CD4-positive, alpha-beta memory T cell (primary cell): ENCODE results near the gene NAGA. TPM values are rescaled to one million over a fixed set of nuclear protein-coding genes. Genes with fewer than 3 reads are reported as not detected.

Source experiments
- CTCF ChIA-PET: fragments of 350-600 bp; sonication (Branson Sonifier 250); formaldehyde crosslinking; loops from one replicate; lab custom pipeline; 2021; ENCODE audit warnings: inconsistent platforms; ENCODE audit not compliant: partially characterized antibody; lab: Charles Lee
- POLR2A ChIA-PET: fragments of 350-600 bp; sonication (Branson Sonifier 250); formaldehyde crosslinking; loops from one replicate; lab custom pipeline; 2021; ENCODE audit not compliant: partially characterized antibody; lab: Charles Lee
- DNase-seq, 5 donors: peaks; one replicate each; pipeline versions ENCODE4 v3.0.0 to v3.0.0-alpha.2; 2020 to 2022; ENCODE audit warnings: mixed read lengths in 1 of 5
- H3K27ac ChIP-seq: one replicate; pipeline ENCODE4 v1.7.0; 2013; ENCODE audit warnings: low read depth, low read length
- H3K27me3 ChIP-seq: 2 replicates; pipeline ENCODE4 v1.7.0; 2013; ENCODE audit warnings: mild to moderate bottlenecking, low read length, moderate library complexity; ENCODE audit not compliant: insufficient read depth
- H3K36me3 ChIP-seq: 2 replicates; pipeline ENCODE4 v1.7.0; 2013; ENCODE audit warnings: mild to moderate bottlenecking, low read length, moderate library complexity; ENCODE audit not compliant: insufficient read depth
- H3K4me1 ChIP-seq: 2 replicates; pipeline ENCODE4 v1.7.0; 2013; ENCODE audit warnings: mild to moderate bottlenecking, low read length, moderate library complexity; ENCODE audit not compliant: insufficient read depth
- H3K4me3 ChIP-seq, 2 donors: one replicate each; pipeline ENCODE4 v1.7.0; 2013; ENCODE audit warnings: low read length in 2 of 2, mild to moderate bottlenecking in 1 of 2
- H3K9me3 ChIP-seq, 2 donors: one replicate each; pipeline ENCODE4 v1.7.0; 2013; ENCODE audit warnings: low read length in 2 of 2, control low read depth in 1 of 2; ENCODE audit not compliant: control insufficient read depth in 1 of 2
- H3K27ac Mint-ChIP-seq, 7 donors: one replicate each; pipeline ENCODE4 v1.8.0; 2020 to 2021; ENCODE audit warnings: mixed read lengths in 7 of 7, mild to moderate bottlenecking in 6 of 7, inconsistent platforms in 3 of 7, moderate library complexity in 3 of 7
- H3K27me3 Mint-ChIP-seq, 2 donors: one replicate each; pipeline ENCODE4 v1.8.0; 2020 to 2021; ENCODE audit warnings: mixed read lengths in 2 of 2
- H3K36me3 Mint-ChIP-seq, 2 donors: one replicate each; pipeline ENCODE4 v1.8.0; 2020 to 2021; ENCODE audit warnings: mixed read lengths in 2 of 2, inconsistent platforms in 1 of 2, mild to moderate bottlenecking in 1 of 2
- H3K4me1 Mint-ChIP-seq, 4 donors: one replicate each; pipeline ENCODE4 v1.8.0; 2020 to 2021; ENCODE audit warnings: mixed read lengths in 4 of 4, mild to moderate bottlenecking in 1 of 4
- H3K4me3 Mint-ChIP-seq, 8 donors: one replicate each; pipeline ENCODE4 v1.8.0; 2020 to 2021; ENCODE audit warnings: mixed read lengths in 8 of 8, mild to moderate bottlenecking in 7 of 8, moderate library complexity in 6 of 8, inconsistent platforms in 3 of 8
- H3K9me3 Mint-ChIP-seq, 8 donors: one replicate each; pipeline ENCODE4 v1.8.0; 2020 to 2021; ENCODE audit warnings: mixed read lengths in 8 of 8, mild to moderate bottlenecking in 5 of 8, inconsistent platforms in 3 of 8, moderate library complexity in 1 of 8
- intact Hi-C: fragments of 100-400 bp; cut with micrococcal nuclease; formaldehyde crosslinking; loops from one replicate; pipeline ENCODE4 v1.15.1; 2023
- polyA plus RNA-seq, 2 donors: library from polyadenylated mRNA; unstranded; fragments of 300-500 nt; fragmentation: Illumina TruSeq; gene quantifications; one replicate each; pipeline ENCODE4 v1.2.3, GENCODE V29; 2021
- total RNA-seq, 2 experiments: library from RNA; stranded (reverse); gene quantifications; one replicate each; pipeline ENCODE4 v1.2.3, GENCODE V29; 2021

Gene NAGA
- total and polyA plus RNA-seq, 4 experiments from 2014 or later: 13.9 to 25.4 (median 16.3) TPM

DNA sequence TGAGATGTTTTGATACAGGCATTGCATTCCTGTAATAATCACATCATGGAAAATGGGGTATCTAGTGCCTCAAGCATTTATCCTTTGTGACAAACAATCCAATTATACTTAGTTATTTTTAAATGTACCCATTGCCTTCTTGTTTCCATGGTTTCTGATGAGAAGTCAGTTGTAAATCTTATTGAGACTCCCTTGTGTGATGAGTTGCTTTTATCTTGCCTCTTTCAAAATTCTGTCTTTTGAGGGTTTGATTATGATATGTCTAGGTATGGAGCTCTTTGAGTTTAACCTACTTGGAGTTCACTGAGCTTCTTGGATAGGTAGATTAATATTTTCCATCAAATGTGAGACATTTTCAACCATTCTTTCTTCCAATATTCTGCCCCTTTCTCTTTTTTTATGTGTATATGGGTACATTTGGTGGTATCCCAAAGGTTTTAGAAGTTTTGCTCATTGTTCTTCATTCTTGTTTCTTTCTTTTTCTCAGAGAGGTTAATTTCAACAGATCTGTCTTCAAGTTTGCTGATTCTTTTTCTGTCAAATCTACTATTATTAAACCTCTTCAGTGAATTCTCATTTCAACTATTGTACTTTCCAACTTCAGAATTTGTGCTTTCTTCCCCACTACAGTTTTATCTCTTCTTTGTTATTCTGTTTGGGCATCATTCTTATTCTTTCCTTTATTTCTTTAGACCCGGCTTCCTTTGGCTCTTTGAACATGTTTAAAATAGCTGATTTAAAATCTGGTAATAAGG, 13.7 kb downstream of the NAGA start:
- Mint-ChIP-seq H3K36me3 (peaks cover 26 to 41% of the 10 kb centered on the region in 2 donors), H3K27me3 (no peaks in the 10 kb centered on the region), H3K9me3 (peaks cover 0 to 17% (median 11%) of the 10 kb centered on the region in 8 donors), H3K27ac (no peak overlapping the region), H3K4me1 (no peaks in the 10 kb centered on the region), H3K4me3 (no peak overlapping the region)
- no peaks in the 10 kb centered on the region for H3K4me1 ChIP-seq
- no peak overlapping the region for H3K27ac ChIP-seq
- peaks cover 0 to 3% of the 10 kb centered on the region in 2 donors for H3K9me3 ChIP-seq
- CTCF ChIA-PET: no interaction called here
- H3K27me3 ChIP-seq: no peaks in the 10 kb centered on the region
- H3K4me3 ChIP-seq: no peak overlapping the region
- no peak for DNase-seq
- H3K36me3 ChIP-seq: peaks cover 25% of the 10 kb centered on the region
- POLR2A ChIA-PET: no interaction called here
- intact Hi-C loops: no loop called here

DNA sequence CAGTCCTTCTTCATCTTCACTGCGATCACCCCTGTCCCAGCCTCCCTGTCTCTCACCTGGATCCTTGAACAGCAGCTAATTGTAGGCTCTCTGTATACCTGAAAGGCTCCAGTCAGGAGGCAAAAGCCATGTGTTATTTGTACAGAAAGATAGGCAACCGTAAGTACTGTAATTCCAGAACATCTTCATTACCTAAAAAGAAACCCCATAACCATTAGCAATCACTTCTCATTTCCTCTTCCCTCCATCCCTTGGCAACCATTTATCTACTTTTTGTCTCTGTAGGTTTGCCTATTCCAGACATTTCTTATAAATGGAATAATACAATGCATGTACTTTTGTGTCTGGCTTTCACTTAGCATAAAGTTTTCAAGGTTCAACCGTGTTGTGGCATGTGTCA, 17.8 kb downstream of the NAGA start:
- Histone ChIP-seq H3K27me3 (no peaks in the 10 kb centered on the region), H3K4me3 (no peak overlapping the region), H3K9me3 (peaks cover 0 to 3% of the 10 kb centered on the region in 2 donors), H3K27ac (no peak overlapping the region), H3K36me3 (no peaks in the 10 kb centered on the region), H3K4me1 (no peaks in the 10 kb centered on the region)
- DNase-seq: no peak
- Mint-ChIP-seq H3K4me3 (no peak overlapping the region), H3K27ac (peak overlapping the region in 1 of 7 donors; percentile 69), H3K36me3 (peaks cover 8 to 9% of the 10 kb centered on the region in 2 donors), H3K9me3 (peaks cover 0 to 15% (median 9%) of the 10 kb centered on the region in 8 donors), H3K27me3 (no peaks in the 10 kb centered on the region), H3K4me1 (no peaks in the 10 kb centered on the region)
- CTCF ChIA-PET: no interaction called here
- POLR2A ChIA-PET: no interaction called here
- intact Hi-C loops: no loop called here

DNA sequence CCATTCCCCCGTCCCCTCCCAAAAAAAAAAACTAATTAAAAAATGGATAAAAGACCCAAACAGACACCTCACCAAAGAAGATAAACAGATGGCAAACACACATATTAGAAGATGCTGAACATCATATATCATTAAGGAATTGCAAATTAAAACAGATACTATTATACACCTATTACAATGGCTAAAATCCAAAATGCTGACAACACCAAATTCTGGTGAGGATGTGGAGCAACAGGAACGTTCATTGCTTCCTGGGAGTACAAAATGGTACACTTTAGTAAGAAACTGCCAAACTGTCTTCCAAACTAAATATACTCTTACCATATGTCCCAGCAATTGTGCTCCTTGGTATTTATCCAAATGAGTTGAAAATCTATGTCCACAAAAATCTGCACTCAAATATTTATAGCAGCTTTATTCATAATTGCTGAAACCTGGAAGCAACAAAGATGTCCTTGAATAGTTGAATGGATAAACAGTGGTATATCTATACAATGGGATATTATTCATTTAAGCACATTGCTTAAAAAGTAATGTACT, 19.9 kb downstream of the NAGA start:
- POLR2A ChIA-PET: no interaction called here
- no peak overlapping the region for H3K27ac Mint-ChIP-seq
- no peaks in the 10 kb centered on the region for H3K27me3 ChIP-seq

DNA sequence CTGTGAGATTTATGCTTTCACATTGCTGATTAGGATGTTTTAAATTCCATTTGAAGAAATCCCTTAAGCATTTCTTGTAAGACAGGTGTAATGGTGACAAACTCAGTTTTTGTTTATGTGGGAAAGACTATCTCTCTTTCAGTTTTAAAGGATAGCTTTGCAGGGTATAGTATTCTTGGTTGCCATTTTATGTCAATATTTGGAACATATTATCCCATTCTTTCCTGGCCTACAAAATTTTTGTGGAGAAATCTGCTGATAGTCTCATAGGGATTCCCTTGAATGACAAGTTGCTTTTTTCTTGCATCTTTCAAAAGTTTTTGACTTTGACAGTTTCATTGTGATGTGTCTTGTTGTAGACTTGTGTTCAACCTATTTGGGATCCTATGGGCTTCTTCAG, 28.8 kb downstream of the NAGA start:
- Histone ChIP-seq H3K27me3 (no peaks in the 10 kb centered on the region), H3K4me1 (no peaks in the 10 kb centered on the region), H3K4me3 (no peak overlapping the region), H3K9me3 (peaks cover 0 to 7% of the 10 kb centered on the region in 2 donors), H3K27ac (no peak overlapping the region), H3K36me3 (no peaks in the 10 kb centered on the region)
- ChIA-PET POLR2A (no interaction called here), CTCF (interaction anchor here (0.7 to 1.4 kb wide), 2 partner anchors 260 to 403 kb away, joined by 3 read pairs; no protein-coding TSS in a partner anchor)
- H3K27ac Mint-ChIP-seq: peak overlapping the region in 1 of 7 donors; percentile 47
- H3K27me3 Mint-ChIP-seq: no peaks in the 10 kb centered on the region
- no peak for DNase-seq
- H3K36me3 Mint-ChIP-seq: peaks cover under 1 to 5% of the 10 kb centered on the region in 2 donors
- H3K4me1 Mint-ChIP-seq: peaks cover 0 to 1% (median 0%) of the 10 kb centered on the region in 4 donors
- H3K9me3 Mint-ChIP-seq: peaks cover 0 to 18% (median 16%) of the 10 kb centered on the region in 8 donors
- no peak overlapping the region for H3K4me3 Mint-ChIP-seq
- intact Hi-C loops: no loop called here

More for the DNA sequence above, 19.9 kb downstream of the NAGA start:
- DNase-seq: no peak
- intact Hi-C loops: no loop called here
- Mint-ChIP-seq H3K36me3 (no peaks in the 10 kb centered on the region), H3K9me3 (no peaks in the 10 kb centered on the region), H3K4me3 (no peak overlapping the region), H3K27me3 (no peaks in the 10 kb centered on the region), H3K4me1 (no peaks in the 10 kb centered on the region)
- H3K36me3 ChIP-seq: no peaks in the 10 kb centered on the region
- H3K4me3 ChIP-seq: no peak overlapping the region
- CTCF ChIA-PET: no interaction called here
- no peaks in the 10 kb centered on the region for H3K9me3 ChIP-seq
- no peaks in the 10 kb centered on the region for H3K4me1 ChIP-seq
- no peak overlapping the region for H3K27ac ChIP-seq

DNA sequence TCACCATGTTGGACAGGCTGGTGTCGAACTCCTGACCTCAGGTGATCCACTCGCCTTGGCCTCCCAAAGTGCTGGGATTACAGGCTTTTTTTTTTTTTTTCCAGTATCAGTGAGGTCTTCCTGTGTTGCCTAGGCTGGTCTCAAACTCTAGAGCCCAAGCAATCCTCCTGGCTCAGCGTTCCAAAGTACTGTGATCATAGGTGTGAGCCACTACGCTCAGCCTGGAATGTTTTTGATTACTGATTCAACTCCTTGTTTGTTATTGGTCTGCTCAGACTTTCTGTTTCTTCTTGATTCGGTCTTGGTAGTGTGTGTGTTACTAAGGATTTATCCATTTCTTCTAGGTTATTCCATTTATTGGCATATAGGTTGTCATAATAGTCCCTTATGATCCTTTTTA, 31.3 kb downstream of the NAGA start:
- Mint-ChIP-seq H3K4me1 (peaks cover 0 to 1% (median 0%) of the 10 kb centered on the region in 4 donors), H3K27me3 (no peaks in the 10 kb centered on the region), H3K27ac (peak overlapping the region in 1 of 7 donors; percentile 61), H3K9me3 (peaks cover 0 to 30% (median 18%) of the 10 kb centered on the region in 8 donors), H3K36me3 (peaks cover 5 to 13% of the 10 kb centered on the region in 2 donors), H3K4me3 (no peak overlapping the region)
- Histone ChIP-seq H3K27ac (no peak overlapping the region), H3K4me1 (no peaks in the 10 kb centered on the region), H3K36me3 (no peaks in the 10 kb centered on the region), H3K9me3 (peaks cover 0 to 7% of the 10 kb centered on the region in 2 donors), H3K27me3 (no peaks in the 10 kb centered on the region), H3K4me3 (no peak overlapping the region)
- intact Hi-C loops: no loop called here
- ChIA-PET POLR2A (no interaction called here), CTCF (no interaction called here)
- no peak for DNase-seq

DNA sequence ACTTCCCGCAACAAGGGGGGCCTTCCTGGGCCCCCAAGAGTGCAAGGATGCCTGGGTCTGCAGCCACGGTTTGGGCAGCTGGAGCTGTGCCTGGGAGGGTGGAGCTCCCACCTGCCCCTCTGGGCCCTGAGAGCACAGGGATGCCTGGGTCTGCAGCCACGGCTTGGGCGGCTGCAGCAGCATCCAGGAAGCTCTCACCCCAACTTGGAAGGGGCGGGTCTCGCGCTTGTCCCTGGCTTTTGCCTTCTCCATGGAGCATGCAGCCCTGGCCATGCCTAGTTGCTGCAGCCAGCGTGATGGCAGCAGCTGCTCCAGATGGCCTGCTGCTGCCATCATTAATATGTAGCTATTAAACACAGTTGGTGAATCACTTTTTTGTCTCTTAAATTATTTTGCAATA, 35.4 kb downstream of the NAGA start:
- H3K36me3 Mint-ChIP-seq: peaks cover 7 to 13% of the 10 kb centered on the region in 2 donors
- ChIA-PET POLR2A (no interaction called here), CTCF (no interaction called here)
- intact Hi-C loops: no loop called here
- H3K27me3 ChIP-seq: no peaks in the 10 kb centered on the region
- peaks cover 4 to 15% (median 7%) of the 10 kb centered on the region in 4 donors for H3K4me1 Mint-ChIP-seq
- no peak overlapping the region for H3K27ac Mint-ChIP-seq
- H3K27me3 Mint-ChIP-seq: no peaks in the 10 kb centered on the region
- H3K27ac ChIP-seq: no peak overlapping the region
- no peaks in the 10 kb centered on the region for H3K9me3 ChIP-seq
- H3K4me1 ChIP-seq: peaks cover 11% of the 10 kb centered on the region
- DNase-seq: no peak
- no peak overlapping the region for H3K4me3 ChIP-seq
- H3K36me3 ChIP-seq: no peaks in the 10 kb centered on the region
- H3K9me3 Mint-ChIP-seq: peaks cover 0 to 24% (median 7%) of the 10 kb centered on the region in 8 donors
- no peak overlapping the region for H3K4me3 Mint-ChIP-seq

DNA sequence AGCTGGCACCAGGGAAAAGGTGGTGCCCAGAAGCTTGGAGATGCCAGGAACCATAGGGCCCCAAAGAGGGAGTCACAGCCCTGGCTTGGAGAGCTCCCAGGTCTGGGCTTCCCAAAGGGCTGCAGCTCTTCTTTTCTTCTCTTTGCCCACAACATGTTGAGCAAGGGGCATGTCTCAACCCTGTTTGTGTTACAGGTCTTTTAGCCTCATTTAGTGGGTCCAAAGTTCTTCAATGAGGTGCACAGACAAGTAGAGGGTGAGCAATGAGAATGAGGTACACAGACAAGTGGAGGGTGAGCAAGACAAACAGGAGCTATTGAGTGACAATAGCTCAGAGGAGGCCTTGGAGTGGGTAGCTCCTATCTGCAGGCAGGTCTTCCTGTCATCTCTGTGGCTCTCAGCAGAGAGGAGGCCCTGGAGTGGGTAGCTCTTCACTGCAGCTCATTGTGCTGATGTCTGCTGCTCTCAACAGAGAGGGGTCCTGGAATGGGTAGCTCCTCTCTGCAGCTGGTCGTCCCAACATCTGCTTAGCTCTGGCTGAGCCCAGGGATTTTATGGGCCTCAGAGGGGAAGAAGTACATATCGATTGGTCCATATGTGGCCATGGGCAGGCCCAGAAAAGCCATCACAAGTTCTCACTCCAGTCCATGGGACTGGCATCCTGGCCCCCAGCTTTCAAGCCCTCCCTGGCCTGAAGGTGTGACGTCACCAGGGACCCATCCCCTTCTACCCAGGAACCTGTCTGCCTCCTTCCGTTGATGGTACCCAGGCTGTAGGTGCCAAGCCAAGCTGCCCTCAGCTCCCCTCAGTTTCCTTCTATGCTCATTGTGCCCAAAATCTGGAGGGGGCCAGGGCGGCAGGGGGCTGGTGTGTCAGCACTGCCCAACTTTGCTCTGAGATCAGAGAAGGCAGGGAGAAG, 37.1 kb downstream of the NAGA start:
- no peaks in the 10 kb centered on the region for H3K36me3 ChIP-seq
- no peak overlapping the region for H3K27ac ChIP-seq
- no peak overlapping the region for H3K4me3 Mint-ChIP-seq
- H3K9me3 Mint-ChIP-seq: peaks cover 0 to 24% (median 7%) of the 10 kb centered on the region in 8 donors
- peaks cover 7 to 13% of the 10 kb centered on the region in 2 donors for H3K36me3 Mint-ChIP-seq
- intact Hi-C loops: no loop called here
- no peak for DNase-seq
- H3K9me3 ChIP-seq: no peaks in the 10 kb centered on the region
- no peak overlapping the region for H3K4me3 ChIP-seq
- H3K4me1 Mint-ChIP-seq: peaks cover 3 to 15% (median 7%) of the 10 kb centered on the region in 4 donors
- H3K27me3 Mint-ChIP-seq: no peaks in the 10 kb centered on the region
- POLR2A ChIA-PET: no interaction called here
- peak overlapping the region in 1 of 7 donors; percentile 57 for H3K27ac Mint-ChIP-seq
- H3K4me1 ChIP-seq: peaks cover 11% of the 10 kb centered on the region
- CTCF ChIA-PET: interaction anchor here (1.1 kb wide), 1 partner anchor 58 kb away, joined by 3 read pairs; no protein-coding TSS in a partner anchor
- H3K27me3 ChIP-seq: no peaks in the 10 kb centered on the region
